K562 (cell line): ENCODE data around the gene CRADD. TPM values are rescaled to one million over a fixed set of nuclear protein-coding genes. Genes with fewer than 3 reads are reported as not detected.

Experiments
- ATAC-seq: fragments of 200-7000 bp; cut with Tn5 transposase; 3 replicates; pipeline ENCODE4 v1.9.1; 2020; ENCODE audit warnings: moderate library complexity
- BruUV-seq: library from RNA; stranded (reverse); fragments of 400-500 nt; replicated peaks from 2 replicates; lab custom pipeline; 2021; lab: Mats Ljungman, UMichigan
- CTCF ChIA-PET: fragments of 300-600 bp; formaldehyde crosslinking; extraction: SDS; loops from one replicate; lab custom pipeline; 2021; ENCODE audit warnings: low intra/inter-chr PET ratio; lab: Yijun Ruan, JAX
- POLR2A ChIA-PET: fragments of 300-600, 350-650 bp; sonication (Branson Sonifier 250); formaldehyde crosslinking; extraction: SDS; loops from one replicate; lab custom pipeline; 2021; ENCODE audit warnings: antibody characterized with exemption, inconsistent platforms; lab: Yijun Ruan, JAX
- DNase-seq, 4 experiments: peaks; one replicate each; pipeline versions ENCODE4 v3.0.0 to v3.0.0-alpha.2; 2011 to 2018; ENCODE audit warnings: low spot score in 3 of 4, mixed read lengths in 3 of 4; ENCODE audit errors: extremely low read depth in 1 of 4
- FAIRE-seq: peaks from 2 replicates; lab custom pipeline; 2011; peaks lifted over from hg19 to GRCh38; lab: Jason Lieb, UNC
- H2AFZ ChIP-seq: 2 replicates; pipeline ENCODE4 v1.6.0; 2011; ENCODE audit warnings: low read depth, low read length, control low read depth, inconsistent platforms
- H3K27ac ChIP-seq: fragments of 200-600 bp; 3 replicates; pipeline ENCODE4 v1.8.0; 2011; ENCODE audit warnings: low read depth, mild to moderate bottlenecking, control low read depth, inconsistent platforms, low read length, moderate library complexity, mixed read lengths; ENCODE audit errors: extremely low read depth
- H3K27me3 ChIP-seq, 2 experiments: fragments of 300-600 bp in 1 of 2; 2 replicates in 1 of 2; 3 replicates in 1 of 2; pipeline versions ENCODE4 v1.6.0 to v1.8.0; 2011; ENCODE audit warnings: inconsistent platforms in 2 of 2, low read length in 2 of 2, mild to moderate bottlenecking in 1 of 2, mixed read lengths in 1 of 2, moderate library complexity in 1 of 2; ENCODE audit not compliant: control insufficient read depth in 2 of 2, insufficient read depth in 2 of 2
- H3K36me3 ChIP-seq: fragments of 300-600 bp; 3 replicates; pipeline ENCODE4 v1.8.0; 2011; ENCODE audit warnings: mild to moderate bottlenecking, low read length, inconsistent platforms; ENCODE audit not compliant: control insufficient read depth, insufficient read depth
- H3K4me1 ChIP-seq, 2 experiments: fragments of 200-600 bp in 1 of 2; replicated peaks in 1 of 2; 2 replicates in 1 of 2; 3 replicates in 1 of 2; pipeline versions ENCODE4 v1.5.1 to v1.8.0; 2011; ENCODE audit warnings: inconsistent platforms in 2 of 2, low read length in 2 of 2, mild to moderate bottlenecking in 1 of 2, mixed read lengths in 1 of 2, moderate library complexity in 1 of 2; ENCODE audit not compliant: control insufficient read depth in 2 of 2, insufficient read depth in 2 of 2
- H3K4me2 ChIP-seq: 2 replicates; pipeline ENCODE4 v1.6.1; 2011; ENCODE audit warnings: low read length, control low read depth, inconsistent platforms, mixed read lengths; ENCODE audit not compliant: insufficient read depth
- H3K4me3 ChIP-seq: fragments of 200-600 bp; sonication (generic), shearing (Covaris generic); 2 replicates; pipeline ENCODE4 v1.5.1; 2016; ENCODE audit warnings: control low read depth, inconsistent platforms
- H3K79me2 ChIP-seq: fragments of 200-600 bp; 3 replicates; pipeline ENCODE4 v1.8.0; 2011; ENCODE audit warnings: low read length, inconsistent platforms; ENCODE audit not compliant: control insufficient read depth, insufficient read depth
- H3K9ac ChIP-seq, 2 experiments: 2 replicates each; pipeline versions ENCODE4 v1.6.0 to v1.6.1; 2011; ENCODE audit warnings: low read depth in 2 of 2, low read length in 2 of 2, control low read depth in 1 of 2, inconsistent platforms in 1 of 2, mild to moderate bottlenecking in 1 of 2, mixed read lengths in 1 of 2; ENCODE audit not compliant: insufficient read depth in 1 of 2
- H3K9me1 ChIP-seq: one replicate; pipeline ENCODE4 v1.6.0; 2011; ENCODE audit warnings: inconsistent platforms, mild to moderate bottlenecking, low read length, moderate library complexity; ENCODE audit not compliant: control insufficient read depth, insufficient read depth
- H3K9me3 ChIP-seq: replicated peaks from 2 replicates; pipeline ENCODE4 v1.5.1; 2011; ENCODE audit warnings: low read depth, low read length, inconsistent platforms; ENCODE audit not compliant: control insufficient read depth, insufficient read depth
- H4K20me1 ChIP-seq: replicated peaks from 2 replicates; pipeline ENCODE4 v1.6.1; 2011; ENCODE audit warnings: low read length, inconsistent platforms, mixed read lengths; ENCODE audit not compliant: control insufficient read depth, insufficient read depth
- ATF3 ChIP-seq, 2 experiments: fragments of 450-650 bp in 1 of 2; sonication (generic) in 1 of 2; formaldehyde crosslinking in 1 of 2; IDR thresholded peaks in 1 of 2; conservative IDR thresholded peaks in 1 of 2; 2 replicates each; pipeline versions ENCODE4 v1.6.1 to v1.8.1; 2016 to 2023; ENCODE audit warnings: mild to moderate bottlenecking in 2 of 2, moderate library complexity in 2 of 2, inconsistent platforms in 1 of 2, missing genetic modification reagents in 1 of 2
- ELF1 ChIP-seq: fragments of 200-800 bp; sonication (Bioruptor generic); IDR thresholded peaks from 2 replicates; pipeline ENCODE4 v1.6.1; 2016; ENCODE audit warnings: missing genetic modification characterization, missing compliant biosample characterization
- ESRRA ChIP-seq: fragments of 450-650 bp; IDR thresholded peaks from 2 replicates; pipeline ENCODE4 v1.6.1; 2014; ENCODE audit warnings: low read depth, mild to moderate bottlenecking, moderate library complexity, borderline replicate concordance
- FOXK1 ChIP-seq: sonication (generic); formaldehyde crosslinking; IDR thresholded peaks from 2 replicates; pipeline ENCODE4 v1.8.0; 2022; ENCODE audit warnings: missing genetic modification reagents, mild to moderate bottlenecking, borderline replicate concordance
- GTF2F1 ChIP-seq: IDR thresholded peaks from 2 replicates; pipeline ENCODE4 v1.6.1; 2011; ENCODE audit warnings: low read depth, low read length, improper control_type of control experiment
- NFE2L1 ChIP-seq: fragments of 450-650 bp; IDR thresholded peaks from 2 replicates; pipeline ENCODE4 v1.6.1; 2016; ENCODE audit warnings: missing genetic modification characterization, low read depth, mild to moderate bottlenecking, missing compliant biosample characterization, moderate library complexity, borderline replicate concordance
- NR1H2 ChIP-seq: sonication (generic); formaldehyde crosslinking; IDR thresholded peaks from 2 replicates; pipeline ENCODE4 v1.4.0; 2020; ENCODE audit warnings: mild to moderate bottlenecking, missing genetic modification reagents
- RB1 ChIP-seq: fragments of 450-650 bp; IDR thresholded peaks from 2 replicates; pipeline ENCODE4 v1.6.1; 2017; ENCODE audit warnings: low read depth, mild to moderate bottlenecking
- YBX1 ChIP-seq: fragments of 450-650 bp; IDR thresholded peaks from 2 replicates; pipeline ENCODE4 v1.7.1; 2016; ENCODE audit warnings: mild to moderate bottlenecking
- ZBTB12 ChIP-seq: fragments of 250-450 bp; sonication (Bioruptor Pico); IDR thresholded peaks from 2 replicates; pipeline ENCODE4 v1.4.0; 2020
- ZNF134 ChIP-seq: fragments of 250-450 bp; sonication (Bioruptor Pico); conservative IDR thresholded peaks from 2 replicates; pipeline ENCODE4 v1.4.0; 2020
- ZNF282 ChIP-seq: sonication (generic); formaldehyde crosslinking; IDR thresholded peaks from 2 replicates; pipeline ENCODE4 v1.8.1; 2023; ENCODE audit warnings: missing genetic modification reagents
- ZNF316 ChIP-seq: fragments of 450-650 bp; IDR thresholded peaks from 2 replicates; pipeline ENCODE4 v1.6.1; 2016
- ZNF518B ChIP-seq: fragments of 250-450 bp; sonication (Bioruptor Pico); IDR thresholded peaks from 2 replicates; pipeline ENCODE4 v1.5.0; 2021; ENCODE audit warnings: mild to moderate bottlenecking, moderate library complexity
- ZNF764 ChIP-seq: fragments of 250-450 bp; sonication (Bioruptor Pico); IDR thresholded peaks from 2 replicates; pipeline ENCODE4 v1.4.0; 2020; ENCODE audit warnings: low read depth, mild to moderate bottlenecking, moderate library complexity
- WGBS: fragments of 100-300 bp; shearing (Covaris generic); methylation state at CpG from one replicate; pipeline ENCODE4 v1.1.6; 2016; ENCODE audit warnings: low coverage, mixed read lengths; ENCODE audit not compliant: insufficient coverage; ENCODE audit errors: missing lambda C conversion rate; 5-methylcytosine and 5-hydroxymethylcytosine counted together
- in situ Hi-C: fragments of 300-500 bp; cut with MboI; formaldehyde crosslinking; loops from 4 replicates; pipeline ENCODE4 v1.15.0; 2018; ENCODE audit warnings: inconsistent platforms, mixed read lengths
- intact Hi-C: fragments of 100-400 bp; cut with micrococcal nuclease; formaldehyde crosslinking; loops from 2 replicates; pipeline ENCODE4 v1.14.2; 2022
- polyA plus RNA-seq, 8 experiments: library from polyadenylated mRNA; depleted of rRNA in 4 of 8; stranded (reverse) in 5 of 8; unstranded in 3 of 8; fragments of >200 nt; fragmentation: Nextera tagmentation in 2 of 8; fragmentation: Illumina TruSeq in 1 of 8; extraction: Ambion mirVana in 2 of 8; extraction: Trizol in 1 of 8; gene quantifications; 2 replicates each; pipeline versions ENCODE4 v1.2.1 to v1.2.3, GENCODE V29; 2011 to 2014; ENCODE audit warnings: inconsistent platforms in 1 of 8, missing spikeins in 1 of 8
- total RNA-seq, 7 experiments: library from RNA; depleted of rRNA in 6 of 7; stranded (reverse); fragments of >200 nt in 6 of 7; fragmentation: Illumina TruSeq in 2 of 7; extraction: Trizol in 2 of 7; gene quantifications; 2 replicates each; pipeline versions ENCODE4 v1.2.1 to v1.2.3, GENCODE V29; 2011 to 2021; ENCODE audit warnings: low replicate concordance in 1 of 7
- TF ChIP-seq, protein P1 (sequence below): sonication (generic); formaldehyde crosslinking; IDR thresholded peaks from 2 replicates; pipeline ENCODE4 v1.8.0; 2022; ENCODE audit warnings: missing genetic modification reagents, mild to moderate bottlenecking, borderline replicate concordance
- TF ChIP-seq, protein P2 (sequence below): sonication (generic); formaldehyde crosslinking; IDR thresholded peaks from 2 replicates; pipeline ENCODE4 v1.8.0; 2022; ENCODE audit warnings: mild to moderate bottlenecking, missing genetic modification reagents

CRADD gene
- total and polyA plus RNA-seq, 9 of the 15 experiments (the other 6 are each of a cell fraction or from before 2014, with no cell fraction given): 20.5 to 41.1 (median 25.9) TPM

- no peaks in the 10 kb centered on the region for H4K20me1 ChIP-seq
- peaks cover 2% of the 10 kb centered on the region; the same call in 2 of the 3 replicates for H3K36me3 ChIP-seq
- no peaks in the 10 kb centered on the region for H3K9me1 ChIP-seq
- ATAC-seq (no peak), FAIRE-seq (no peak), DNase-seq (no peak)
- in situ Hi-C loops (no loop called here), intact Hi-C loops (no loop called here)
- ChIA-PET POLR2A (no interaction called here), CTCF (no interaction called here)
- H2AFZ ChIP-seq: peak overlapping the region; percentile 46
- H3K27me3 ChIP-seq: no peaks in the 10 kb centered on the region
- H3K9ac ChIP-seq: no peak overlapping the region
- H3K4me3 ChIP-seq: no peak overlapping the region
- no peak overlapping the region for H3K27ac ChIP-seq
- peaks cover 4% of the 10 kb centered on the region for H3K9me3 ChIP-seq
- H3K79me2 ChIP-seq: peaks cover 20% of the 10 kb centered on the region
- no TSS peak for BruUV-seq
- 77% methylated on average over 6 of the region's 6 CpGs for WGBS
- peaks cover 12 to 20% of the 10 kb centered on the region in 2 experiments; a peak in 4 of 5 replicates for H3K4me1 ChIP-seq
- peak overlapping the region; percentile 16; the same call in 1 of the 2 replicates for H3K4me2 ChIP-seq
- TF ChIP-seq ZNF282 (CRISPR knock-in tag) (no peak), ZNF518B (CRISPR knock-in tag) (no peak), NFE2L1 (tag) (peak; percentile 59; the same call in 1 of the 2 replicates), FOXK1 (CRISPR knock-in tag) (no peak), ZNF316 (peak; percentile 98), GTF2F1 (no peak), ZNF134 (no peak), ZNF764 (no peak), ELF1 (no peak), NR1H2 (CRISPR knock-in tag) (no peak), YBX1 (no peak), ZBTB12 (CRISPR knock-in tag) (no peak), ESRRA (no peak), RB1 (no peak), ATF3 (IDR thresholded peaks at IDR 0.05) (peak; percentile 64), ATF3 (CRISPR knock-in tag; conservative IDR thresholded peaks at IDR 0.05) (no peak)
- TF ChIP-seq, protein P1, sequence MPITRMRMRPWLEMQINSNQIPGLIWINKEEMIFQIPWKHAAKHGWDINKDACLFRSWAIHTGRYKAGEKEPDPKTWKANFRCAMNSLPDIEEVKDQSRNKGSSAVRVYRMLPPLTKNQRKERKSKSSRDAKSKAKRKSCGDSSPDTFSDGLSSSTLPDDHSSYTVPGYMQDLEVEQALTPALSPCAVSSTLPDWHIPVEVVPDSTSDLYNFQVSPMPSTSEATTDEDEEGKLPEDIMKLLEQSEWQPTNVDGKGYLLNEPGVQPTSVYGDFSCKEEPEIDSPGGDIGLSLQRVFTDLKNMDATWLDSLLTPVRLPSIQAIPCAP (CRISPR knock-in tag): no peak
- TF ChIP-seq, protein P2, sequence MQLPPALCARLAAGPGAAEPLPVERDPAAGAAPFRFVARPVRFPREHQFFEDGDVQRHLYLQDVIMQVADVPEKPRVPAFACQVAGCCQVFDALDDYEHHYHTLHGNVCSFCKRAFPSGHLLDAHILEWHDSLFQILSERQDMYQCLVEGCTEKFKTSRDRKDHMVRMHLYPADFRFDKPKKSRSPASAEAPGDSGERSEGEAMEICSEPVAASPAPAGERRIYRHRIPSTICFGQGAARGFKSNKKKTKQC (CRISPR knock-in tag): no peak
Measured at GRCh38 chr12:93674386-93674785, 2.8 kb upstream of the CRADD start.
